ENCODE data around the gene CORT. TPM values are rescaled to one million over a fixed set of nuclear protein-coding genes. Genes with fewer than 3 reads are reported as not detected.
"Not testable (repeated sequence)": the region's sequence is repeated elsewhere in the genome, so short reads cannot be mapped to it uniquely, and the experiment has no call there.

The CORT gene, protein sequence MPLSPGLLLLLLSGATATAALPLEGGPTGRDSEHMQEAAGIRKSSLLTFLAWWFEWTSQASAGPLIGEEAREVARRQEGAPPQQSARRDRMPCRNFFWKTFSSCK
- total RNA-seq (2014; rRNA removed; shearing (Covaris generic)), result 0.41 TPM in 1 of 2 replicates, not detected in the other

DNA sequence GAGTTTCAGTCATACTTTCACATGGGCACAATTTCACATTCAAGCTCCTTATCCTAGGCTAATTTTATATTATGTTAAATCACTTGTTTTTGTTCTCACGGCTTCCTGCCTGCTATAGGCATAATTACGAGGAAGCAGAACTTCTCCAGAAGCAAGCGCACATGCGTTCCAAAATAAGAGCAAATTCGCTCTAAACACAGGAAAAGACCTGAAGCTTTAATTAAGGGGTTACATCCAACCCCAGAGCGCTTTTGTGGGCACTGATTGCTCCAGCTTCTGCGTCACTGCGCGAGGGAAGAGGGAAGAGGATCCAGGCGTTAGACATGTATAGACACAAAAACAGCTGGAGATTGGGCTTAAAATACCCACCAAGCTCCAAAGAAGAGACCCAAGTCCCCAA, at the start of gene CORT:
Gene CORT (plus strand): TSS at position 281 of the 400 bp plus-strand sequence. CDS start 193 bp downstream, outside the sequence.
- DNase-seq (ENCODE audit: low spot score), result no peak

DNA sequence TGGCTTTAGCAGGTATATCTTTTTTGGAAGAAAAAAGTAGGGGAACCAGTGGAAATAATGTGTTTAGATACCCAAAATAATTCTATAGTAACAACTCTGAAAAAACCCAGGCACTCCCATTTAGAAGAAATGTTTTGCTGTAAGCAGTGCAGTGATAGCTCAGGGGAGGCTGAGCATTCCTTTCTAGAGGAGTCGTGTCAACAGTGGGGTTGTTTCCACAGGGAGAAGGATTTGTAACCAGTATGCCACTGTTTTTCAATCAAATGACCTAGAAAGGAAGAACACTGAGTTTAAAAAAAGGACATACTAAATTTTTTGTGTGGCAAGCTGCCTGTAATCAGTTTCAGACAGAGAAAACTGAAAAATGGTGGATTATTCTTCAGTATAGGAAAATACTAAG, 48.5 kb upstream of the CORT start:
- DNase-seq (ENCODE audit: low spot score), result no peak

GRCh38 chr1:10402729-10403274, 47.0 kb upstream of the CORT start:
- peak; percentile 27 for DNase-seq (ENCODE audit: low spot score)

DNA sequence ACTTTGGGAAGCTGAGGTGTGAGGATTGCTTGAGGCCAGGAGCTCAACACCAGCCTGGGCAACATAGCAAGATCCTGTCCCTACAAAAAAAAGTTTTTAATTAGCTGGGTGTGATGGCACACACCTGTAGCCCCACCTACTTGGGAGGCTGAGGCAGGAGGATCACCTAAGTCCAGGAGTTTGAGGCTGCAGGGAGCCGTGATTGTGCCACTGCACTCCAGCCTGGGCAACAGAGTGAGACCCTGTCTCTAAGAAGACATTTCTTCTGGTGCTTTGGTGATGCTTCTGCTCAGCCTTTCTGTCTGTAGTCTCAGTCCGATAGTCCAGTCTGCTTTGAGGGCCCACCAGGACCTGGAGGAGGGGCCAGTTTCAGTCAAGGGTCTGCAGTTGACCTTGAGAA, 42.6 kb upstream of the CORT start:
- DNase-seq (ENCODE audit: low spot score), result no peak

GRCh38 chr1:10415211-10415930, 34.5 kb upstream of the CORT start:
- peak; percentile 91 for DNase-seq (ENCODE audit: low spot score)

DNA sequence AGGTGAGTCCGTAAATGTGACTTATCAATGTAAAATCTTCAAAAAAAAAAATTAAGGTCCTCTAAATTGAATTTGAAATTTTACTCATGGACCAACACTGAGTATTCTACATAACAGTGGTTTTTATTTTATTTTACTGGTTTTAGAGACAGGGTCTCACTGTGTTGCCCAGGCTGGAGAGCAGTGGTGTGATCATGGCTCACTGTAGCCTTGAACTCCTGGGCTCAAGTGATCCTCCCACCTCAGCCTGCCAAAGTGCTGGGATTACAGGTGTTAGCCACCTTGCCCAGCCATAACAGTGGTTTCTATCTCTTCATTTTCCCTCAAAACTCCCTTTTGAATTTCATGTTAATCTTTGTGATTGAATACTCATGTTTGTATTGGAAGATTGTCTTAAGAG, 33.9 kb upstream of the CORT start:
- DNase-seq (ENCODE audit: low spot score), result not testable (repeated sequence)

GRCh38 chr1:10418741-10419140, 31.1 kb upstream of the CORT start:
- not testable (repeated sequence) for DNase-seq (ENCODE audit: low spot score)

DNA sequence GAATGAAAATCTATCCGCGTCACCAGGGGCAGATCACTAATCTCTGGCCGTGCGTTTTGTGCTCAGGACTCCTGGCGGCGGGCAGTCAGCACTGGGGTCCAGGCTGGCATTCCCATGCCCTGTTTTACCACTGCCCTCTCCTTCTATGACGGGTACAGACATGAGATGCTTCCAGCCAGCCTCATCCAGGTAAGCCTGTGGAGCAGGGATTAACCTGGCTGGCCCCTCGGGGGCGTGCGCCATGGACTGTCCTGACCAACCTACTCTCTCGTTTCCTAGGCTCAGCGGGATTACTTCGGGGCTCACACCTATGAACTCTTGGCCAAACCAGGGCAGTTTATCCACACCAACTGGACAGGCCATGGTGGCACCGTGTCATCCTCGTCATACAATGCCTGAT, 30.5 kb upstream of the CORT start:
- no peak for DNase-seq (ENCODE audit: low spot score)

- DNase-seq (ENCODE audit: low spot score), result no peak
These were observed 28.2 kb upstream of the CORT start for GRCh38 chr1:10421637-10422036.

- DNase-seq (ENCODE audit: low spot score), result peak; percentile 18
These were observed 25.8 kb upstream of the CORT start for GRCh38 chr1:10424034-10424433.

DNA sequence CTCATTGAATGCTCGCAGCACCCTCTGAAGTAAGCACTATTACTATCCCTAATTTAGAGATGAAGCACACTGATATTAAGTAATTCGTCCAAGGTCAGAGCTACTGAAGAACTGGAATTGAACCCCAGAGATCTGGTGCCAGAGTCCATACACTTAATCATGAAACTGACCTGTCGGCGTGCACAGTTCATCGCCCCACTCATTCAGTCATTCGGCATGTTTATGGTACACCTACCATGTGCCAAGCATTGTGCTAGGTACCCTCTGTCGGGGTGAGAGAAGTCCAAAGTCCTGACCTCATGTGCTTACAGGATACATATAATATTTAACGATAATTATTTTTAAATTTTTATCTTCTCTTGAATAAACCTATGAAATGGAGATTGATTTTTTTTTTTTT, 25.2 kb upstream of the CORT start:
- DNase-seq (ENCODE audit: low spot score), result no peak

DNA sequence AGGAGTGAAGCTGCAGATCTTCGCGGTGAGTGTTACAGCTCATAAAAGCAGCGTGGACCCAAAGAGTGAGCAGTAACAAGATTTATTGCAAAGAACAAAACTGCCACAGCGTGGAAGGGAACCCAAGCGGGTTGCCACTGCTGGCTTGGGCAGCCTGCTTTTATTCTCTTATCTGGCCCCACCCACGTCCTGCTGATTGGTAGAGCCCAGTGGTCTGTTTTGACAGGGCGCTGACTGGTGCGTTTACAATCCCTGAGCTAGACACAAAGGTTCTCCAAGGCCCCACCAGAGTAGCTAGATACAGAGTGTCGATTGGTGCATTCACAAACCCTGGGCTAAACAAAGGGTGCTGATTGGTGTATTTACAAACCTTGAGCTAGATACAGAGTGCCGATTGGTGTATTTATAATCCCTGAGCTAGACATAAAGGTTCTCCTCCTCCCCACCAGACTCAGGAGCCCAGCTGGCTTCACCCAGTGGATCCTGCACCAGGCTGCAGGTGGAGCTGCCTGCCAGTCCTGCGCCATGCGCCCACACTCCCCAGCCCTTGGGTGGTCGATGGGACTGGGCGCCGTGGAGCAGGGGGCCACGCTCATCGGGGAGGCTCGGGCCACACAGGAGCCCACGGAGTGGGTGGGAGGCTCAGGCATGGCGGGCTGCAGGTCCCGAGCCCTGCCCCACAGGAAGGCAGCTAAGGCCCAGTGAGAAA, 23.9 kb upstream of the CORT start:
- DNase-seq (ENCODE audit: low spot score), result not testable (repeated sequence)

DNA sequence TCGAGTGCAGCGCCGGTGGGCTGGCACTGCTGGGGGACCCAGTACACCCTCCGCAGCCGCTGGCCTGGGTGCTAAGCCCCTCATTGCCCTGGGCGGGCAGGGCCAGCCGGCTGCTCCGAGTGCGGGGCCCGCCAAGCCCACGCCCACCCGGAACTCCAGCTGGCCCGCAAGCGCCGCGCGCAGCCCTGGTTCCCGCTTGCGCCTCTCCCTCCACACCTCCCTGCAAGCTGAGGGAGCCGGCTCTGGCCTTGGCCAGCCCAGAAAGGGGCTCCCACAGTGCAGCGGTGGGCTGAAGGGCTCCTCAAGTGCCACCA, 23.3 kb upstream of the CORT start:
- DNase-seq (ENCODE audit: low spot score), result not testable (repeated sequence)

DNA sequence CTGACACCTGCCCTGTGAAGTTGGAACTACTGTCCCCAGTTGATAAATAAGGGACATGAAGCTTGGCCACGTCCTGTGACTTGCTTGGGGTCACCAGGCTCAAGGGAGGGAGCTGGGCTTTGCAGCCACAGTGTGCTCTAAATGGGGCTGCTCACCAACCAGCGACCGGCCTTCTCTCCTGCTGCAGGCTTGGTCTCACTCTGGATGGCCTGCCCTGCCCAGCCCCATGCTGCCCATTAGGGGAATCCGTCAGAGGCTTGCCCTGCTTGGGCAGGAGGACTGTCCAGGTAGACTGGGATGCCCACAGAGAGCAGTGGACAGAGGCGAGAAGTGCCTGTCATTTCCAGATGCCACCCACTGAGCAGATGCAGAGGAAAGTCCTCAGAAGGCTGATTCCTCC, 20.8 kb upstream of the CORT start:
- DNase-seq (ENCODE audit: low spot score), result no peak

- DNase-seq (ENCODE audit: low spot score), result no peak
These were observed 20.0 kb upstream of the CORT start for GRCh38 chr1:10429868-10430215.

DNA sequence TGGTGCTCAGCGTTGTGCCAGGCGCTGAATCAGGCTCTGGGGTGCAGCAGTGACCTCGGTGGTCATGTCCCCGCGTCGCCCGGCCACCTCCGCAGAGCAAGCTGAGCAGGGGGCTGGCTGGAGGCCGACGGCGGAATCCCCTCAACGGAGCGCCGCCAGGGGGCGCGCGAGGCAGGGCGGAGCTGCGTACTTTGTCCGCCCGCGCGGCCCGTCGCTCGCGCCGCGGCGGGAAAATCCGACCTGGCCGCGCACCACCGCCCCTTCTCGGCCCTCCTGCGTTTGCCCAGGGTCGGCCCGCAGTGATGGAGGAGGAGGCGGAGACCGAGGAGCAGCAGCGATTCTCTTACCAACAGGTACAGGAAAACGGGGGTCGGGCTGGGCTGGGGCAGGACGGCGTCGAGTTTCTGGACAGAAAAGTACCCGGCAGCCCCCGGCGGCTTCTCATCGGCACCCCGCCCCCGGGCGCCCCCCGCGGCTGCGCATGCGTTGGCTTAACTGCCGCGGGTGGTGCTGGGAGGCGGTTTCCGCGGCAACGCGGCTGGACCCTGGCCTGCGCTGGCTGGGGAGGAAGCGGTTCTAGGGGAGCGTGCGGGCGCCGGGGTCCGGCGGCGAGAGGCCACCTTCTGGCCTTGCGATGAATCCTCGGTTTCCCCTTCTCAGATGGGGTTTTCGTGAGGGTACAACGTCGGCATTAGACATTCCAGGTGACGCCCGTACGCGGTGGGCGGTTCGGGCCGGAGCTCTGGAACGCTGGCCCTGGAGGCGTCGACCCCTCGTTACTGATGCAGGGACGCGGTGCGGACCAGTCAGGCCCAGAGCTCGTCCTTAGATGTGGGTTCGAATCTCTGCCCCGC, 19.4 kb upstream of the CORT start, which contains the start of gene CENPS:
Gene CENPS (plus strand): TSS at position 218 of the 854 bp plus-strand sequence. CDS start 85 bp downstream, at position 303.
- DNase-seq (ENCODE audit: low spot score), result peak; percentile 60

GRCh38 chr1:10431070-10431730, 18.6 kb upstream of the CORT start:
- no peak for DNase-seq (ENCODE audit: low spot score)

- DNase-seq (ENCODE audit: low spot score), result no peak
These were observed 16.7 kb upstream of the CORT start for GRCh38 chr1:10432910-10433700.

GRCh38 chr1:10433790-10434189, 16.0 kb upstream of the CORT start:
- no peak for DNase-seq (ENCODE audit: low spot score)

GRCh38 chr1:10434590-10434989, 15.2 kb upstream of the CORT start:
- no peak for DNase-seq (ENCODE audit: low spot score)

GRCh38 chr1:10437052-10437451, 12.8 kb upstream of the CORT start:
- DNase-seq (ENCODE audit: low spot score), result no peak
